Mesothelial cell of epicardium (in vitro differentiated cells): ENCODE measurements around the gene OR52D1. TPM values are rescaled to one million over a fixed set of nuclear protein-coding genes. Genes with fewer than 3 reads are reported as not detected.
A peak's percentile ranks its signal among the peaks of the same experiment; 100 is the strongest.

Source experiments
- DNase-seq, 2 experiments: peaks; one replicate each; pipeline ENCODE4 v3.0.0; 2021; ENCODE audit warnings: low spot score in 2 of 2; ENCODE audit not compliant: unreplicated experiment in 2 of 2
- H3K27ac Mint-ChIP-seq: 2 replicates; pipeline ENCODE4 v1.8.0; 2021; ENCODE audit warnings: mixed read lengths
- H3K27me3 Mint-ChIP-seq: 2 replicates; pipeline ENCODE4 v1.8.0; 2021; ENCODE audit warnings: low read depth, mixed read lengths
- H3K36me3 Mint-ChIP-seq: 2 replicates; pipeline ENCODE4 v1.8.0; 2021; ENCODE audit warnings: mixed read lengths
- H3K4me1 Mint-ChIP-seq: 2 replicates; pipeline ENCODE4 v1.8.0; 2021; ENCODE audit warnings: mixed read lengths
- H3K4me3 Mint-ChIP-seq: 2 replicates; pipeline ENCODE4 v1.8.0; 2021; ENCODE audit warnings: mild to moderate bottlenecking, moderate library complexity, mixed read lengths
- H3K9me3 Mint-ChIP-seq: 2 replicates; pipeline ENCODE4 v1.8.0; 2021; ENCODE audit warnings: mixed read lengths
- CTCF ChIP-seq: fragments of 200-600 bp; sonication (generic); IDR thresholded peaks from one replicate; pipeline ENCODE4 v1.5.0; 2021; ENCODE audit warnings: antibody characterized with exemption; ENCODE audit not compliant: unreplicated experiment
- total RNA-seq: library from RNA; stranded (reverse); gene quantifications from 3 replicates; pipeline ENCODE4 v1.2.1, GENCODE V29; 2021

The OR52D1 gene
- total RNA-seq, 1 donor from 2014 or later = not detected

GRCh38 chr11:5460983-5461621 is 27.4 kb upstream of the OR52D1 start:
- no peaks in the 10 kb centered on the region for H3K4me1 Mint-ChIP-seq
- H3K9me3 Mint-ChIP-seq = no peaks in the 10 kb centered on the region
- TF ChIP-seq CTCF = no peak
- H3K27ac Mint-ChIP-seq = no peak overlapping the region
- no peaks in the 10 kb centered on the region for H3K27me3 Mint-ChIP-seq
- DNase-seq = no peak
- H3K4me3 Mint-ChIP-seq = no peak overlapping the region
- no peaks in the 10 kb centered on the region for H3K36me3 Mint-ChIP-seq

GRCh38 chr11:5467527-5467926 is 21.0 kb upstream of the OR52D1 start:
- H3K27me3 Mint-ChIP-seq = peaks cover 21% of the 10 kb centered on the region
- H3K27ac Mint-ChIP-seq = no peak overlapping the region
- TF ChIP-seq CTCF = no peak
- no peak overlapping the region for H3K4me3 Mint-ChIP-seq
- H3K36me3 Mint-ChIP-seq = no peaks in the 10 kb centered on the region
- DNase-seq = no peak
- no peaks in the 10 kb centered on the region for H3K9me3 Mint-ChIP-seq
- H3K4me1 Mint-ChIP-seq = no peaks in the 10 kb centered on the region

GRCh38 chr11:5473921-5474320 is 14.6 kb upstream of the OR52D1 start:
- no peaks in the 10 kb centered on the region for H3K36me3 Mint-ChIP-seq
- no peak overlapping the region for H3K27ac Mint-ChIP-seq
- H3K4me3 Mint-ChIP-seq = no peak overlapping the region
- H3K4me1 Mint-ChIP-seq = no peaks in the 10 kb centered on the region
- TF ChIP-seq CTCF = no peak
- peaks cover 36% of the 10 kb centered on the region for H3K27me3 Mint-ChIP-seq
- no peak for DNase-seq
- H3K9me3 Mint-ChIP-seq = no peaks in the 10 kb centered on the region

- DNase-seq = no peak
- no peak overlapping the region for H3K27ac Mint-ChIP-seq
- H3K27me3 Mint-ChIP-seq = peaks cover 26% of the 10 kb centered on the region
- no peak overlapping the region for H3K4me3 Mint-ChIP-seq
- no peaks in the 10 kb centered on the region for H3K36me3 Mint-ChIP-seq
- H3K4me1 Mint-ChIP-seq = no peaks in the 10 kb centered on the region
- TF ChIP-seq CTCF = peak; percentile 78
- H3K9me3 Mint-ChIP-seq = no peaks in the 10 kb centered on the region
These were observed 12.2 kb upstream of the OR52D1 start for GRCh38 chr11:5476186-5476819.

- no peak for DNase-seq
- Mint-ChIP-seq H3K4me1 (no peaks in the 10 kb centered on the region), H3K36me3 (no peaks in the 10 kb centered on the region), H3K4me3 (no peak overlapping the region), H3K27me3 (peaks cover 5% of the 10 kb centered on the region), H3K27ac (no peak overlapping the region), H3K9me3 (no peaks in the 10 kb centered on the region)
- TF ChIP-seq CTCF = no peak
These were observed 2.5 kb upstream of the OR52D1 start for GRCh38 chr11:5486003-5486402.
